NCI-H2227 (cell line): ENCODE results near the gene OR14A16.

Source experiments
- DNase-seq: peaks from one replicate; lab custom pipeline; 2025; ENCODE audit not compliant: unreplicated experiment; lab: John Stamatoyannopoulos, UW

The OR14A16 gene

GRCh38 chr1:247769603-247770002, 54.3 kb downstream of the OR14A16 start:
- no peak for DNase-seq
